ENCODE results near the gene TYMP. TPM values are rescaled to one million over a fixed set of nuclear protein-coding genes. Genes with fewer than 3 reads are reported as not detected.
A peak's percentile ranks its signal among the peaks of the same experiment; 100 is the strongest.

Gene TYMP
- total RNA-seq, 2 experiments from 2014 or later = 86.3 to 94.5 TPM

DNA sequence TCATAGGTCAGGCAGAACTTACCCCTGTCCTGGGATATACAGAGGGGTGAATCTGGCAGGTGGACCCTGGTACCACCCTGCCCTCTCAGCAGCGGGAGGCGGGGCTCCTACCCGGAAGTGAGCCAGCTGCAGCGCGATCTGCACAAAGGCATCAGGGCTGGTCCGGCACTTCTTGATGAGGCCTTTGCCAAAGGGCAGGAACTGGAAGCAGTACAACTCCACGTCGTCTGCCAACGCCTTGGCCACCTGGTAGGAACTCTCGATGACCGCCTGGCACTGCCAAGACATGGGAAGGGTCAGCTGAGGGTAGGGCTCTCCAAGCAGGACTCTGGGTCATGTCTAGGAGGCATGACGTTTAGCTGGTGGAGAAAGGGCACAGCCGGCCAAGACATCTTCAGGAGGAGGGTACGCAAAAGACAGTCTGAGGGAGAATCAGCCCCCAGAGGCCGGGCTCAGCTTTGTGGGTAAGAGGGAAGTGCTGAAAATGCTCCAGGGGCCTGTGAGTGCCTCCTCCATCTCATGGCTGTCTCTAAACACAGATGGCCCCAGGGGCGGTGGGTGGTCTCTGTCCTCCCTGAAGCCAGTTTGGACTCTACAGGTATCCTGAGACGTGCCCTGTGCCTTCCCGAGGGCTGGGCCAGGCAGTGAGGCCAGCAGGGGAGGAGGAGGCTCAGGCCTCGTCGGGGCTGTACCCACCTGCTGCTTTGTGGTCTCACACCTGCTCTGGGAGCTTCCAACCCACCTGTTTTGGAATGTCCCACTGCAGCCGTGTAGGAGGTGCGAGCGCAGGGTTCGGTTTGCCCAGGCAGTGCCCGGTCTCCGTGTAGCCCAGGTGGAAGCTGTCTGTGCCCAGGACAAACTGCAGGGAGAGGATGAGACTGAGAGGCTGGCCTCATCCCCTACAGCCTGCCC is 41.7 kb upstream of the TYMP start:
- Mint-ChIP-seq H3K27me3 (no peaks in the 10 kb centered on the region), H3K4me1 (no peaks in the 10 kb centered on the region), H3K27ac (no peak overlapping the region), H3K36me3 (peaks cover 26% of the 10 kb centered on the region), H3K9me3 (no peaks in the 10 kb centered on the region), H3K4me3 (no peak overlapping the region)
- DNase-seq (no peak), ATAC-seq (ENCODE audit: low read depth) (no peak)
- POLR2A ChIA-PET = interaction anchor here (1.2 to 2.1 kb wide), 4 partner anchors 9 to 64 kb away, joined by 3 to 10 read pairs (median 6); partner anchors contain the start of genes KLHDC7B, LMF2, NCAPH2 and SCO2

- H3K27ac Mint-ChIP-seq = no peak overlapping the region
- POLR2A ChIA-PET = interaction anchor here (1.9 kb wide), 1 partner anchor 8 kb away, joined by 10 read pairs; the partner anchor contains the start of gene SYCE3
- DNase-seq (no peak), ATAC-seq (ENCODE audit: low read depth) (no peak)
- H3K4me3 Mint-ChIP-seq = no peak overlapping the region
- H3K9me3 Mint-ChIP-seq = no peaks in the 10 kb centered on the region
- no peaks in the 10 kb centered on the region for H3K4me1 Mint-ChIP-seq
- no peaks in the 10 kb centered on the region for H3K27me3 Mint-ChIP-seq
- peaks cover 20% of the 10 kb centered on the region for H3K36me3 Mint-ChIP-seq
Measured at GRCh38 chr22:50570861-50571260, 41.0 kb upstream of the TYMP start.

DNA sequence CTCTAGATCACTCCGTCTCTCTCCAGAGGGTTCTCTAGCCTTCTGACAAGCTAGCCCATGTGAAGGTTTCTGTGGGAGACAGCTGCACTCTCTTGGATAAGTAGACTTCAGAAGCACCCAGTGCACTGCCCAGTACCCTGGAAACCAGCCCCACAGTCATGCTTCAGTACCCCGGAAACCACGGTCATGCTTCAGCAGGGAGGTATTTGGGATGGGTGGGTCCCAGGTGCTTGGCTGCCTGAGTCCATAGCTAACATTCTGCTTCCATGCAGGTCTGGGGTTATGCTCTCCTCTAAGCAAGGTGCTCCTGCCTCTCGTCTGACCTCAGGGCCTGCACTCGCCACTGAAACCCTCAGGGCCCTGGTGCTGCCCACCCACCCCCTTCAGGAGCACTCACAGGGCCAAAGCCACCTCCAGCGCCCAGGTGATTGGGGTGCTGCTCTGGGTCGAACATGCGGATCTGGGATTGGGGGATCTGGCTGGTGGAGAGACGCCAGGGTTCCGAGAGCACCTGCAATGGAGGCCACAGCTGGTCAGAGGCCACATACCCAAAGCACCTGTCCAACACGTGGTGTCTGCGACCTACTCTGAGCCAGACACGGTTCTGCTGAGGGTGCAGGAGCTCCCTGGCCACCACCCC is 40.2 kb upstream of the TYMP start:
- peaks cover 20% of the 10 kb centered on the region for H3K36me3 Mint-ChIP-seq
- POLR2A ChIA-PET = interaction anchor here (1.6 kb wide), 1 partner anchor 44 kb away, joined by 4 read pairs; the partner anchor contains the start of gene SCO2
- no peak for DNase-seq

GRCh38 chr22:50569041-50569459 is 39.2 kb upstream of the TYMP start:
- POLR2A ChIA-PET = interaction anchor here (1.6 kb wide), 1 partner anchor 43 kb away, joined by 4 read pairs; the partner anchor contains the start of gene SCO2
- H3K27me3 Mint-ChIP-seq = no peaks in the 10 kb centered on the region

More for the DNA sequence above, 40.2 kb upstream of the TYMP start:
- H3K9me3 Mint-ChIP-seq = no peaks in the 10 kb centered on the region
- ATAC-seq (ENCODE audit: low read depth) = no peak
- no peak overlapping the region for H3K27ac Mint-ChIP-seq
- H3K4me3 Mint-ChIP-seq = no peak overlapping the region
- no peaks in the 10 kb centered on the region for H3K4me1 Mint-ChIP-seq
- no peaks in the 10 kb centered on the region for H3K27me3 Mint-ChIP-seq

GRCh38 chr22:50568626-50569025 is 38.8 kb upstream of the TYMP start:
- H3K4me3 Mint-ChIP-seq = no peak overlapping the region

More at GRCh38 chr22:50569041-50569459, 39.2 kb upstream of the TYMP start:
- ATAC-seq (ENCODE audit: low read depth) (no peak), DNase-seq (no peak)
- peaks cover 2% of the 10 kb centered on the region for H3K4me1 Mint-ChIP-seq
- no peak overlapping the region for H3K4me3 Mint-ChIP-seq
- peaks cover 20% of the 10 kb centered on the region for H3K36me3 Mint-ChIP-seq
- no peak overlapping the region for H3K27ac Mint-ChIP-seq
- no peaks in the 10 kb centered on the region for H3K9me3 Mint-ChIP-seq

GRCh38 chr22:50567721-50568252 is 38.0 kb upstream of the TYMP start:
- H3K9me3 Mint-ChIP-seq = no peaks in the 10 kb centered on the region
- H3K4me1 Mint-ChIP-seq = peaks cover 9% of the 10 kb centered on the region
- H3K27ac Mint-ChIP-seq = no peak overlapping the region
- no peak overlapping the region for H3K4me3 Mint-ChIP-seq
- POLR2A ChIA-PET = no interaction called here
- ATAC-seq (ENCODE audit: low read depth) (no peak), DNase-seq (no peak)
- H3K27me3 Mint-ChIP-seq = peaks cover 11% of the 10 kb centered on the region
- peaks cover 18% of the 10 kb centered on the region for H3K36me3 Mint-ChIP-seq

More at GRCh38 chr22:50568626-50569025, 38.8 kb upstream of the TYMP start:
- H3K4me1 Mint-ChIP-seq = peaks cover 2% of the 10 kb centered on the region
- DNase-seq (no peak), ATAC-seq (ENCODE audit: low read depth) (no peak)
- POLR2A ChIA-PET = interaction anchor here (1.6 kb wide), 1 partner anchor 43 kb away, joined by 4 read pairs; the partner anchor contains the start of gene SCO2
- H3K36me3 Mint-ChIP-seq = peaks cover 20% of the 10 kb centered on the region
- H3K9me3 Mint-ChIP-seq = no peaks in the 10 kb centered on the region
- peaks cover 3% of the 10 kb centered on the region for H3K27me3 Mint-ChIP-seq
- no peak overlapping the region for H3K27ac Mint-ChIP-seq

- H3K9me3 Mint-ChIP-seq = no peaks in the 10 kb centered on the region
- H3K27ac Mint-ChIP-seq = no peak overlapping the region
- H3K4me1 Mint-ChIP-seq = peaks cover 14% of the 10 kb centered on the region
- DNase-seq = no peak
- H3K4me3 Mint-ChIP-seq = no peak overlapping the region
- POLR2A ChIA-PET = interaction anchor here (0.8 to 5.1 kb wide), 10 partner anchors 11 to 57 kb away, joined by 3 to 127 read pairs (median 14); partner anchors contain the start of genes CHKB, CPT1B, LMF2 and NCAPH2
- H3K27me3 Mint-ChIP-seq = peaks cover 13% of the 10 kb centered on the region
- ATAC-seq (ENCODE audit: low read depth) = no peak
- peaks cover 3% of the 10 kb centered on the region for H3K36me3 Mint-ChIP-seq
Measured at GRCh38 chr22:50564289-50564688, 34.5 kb upstream of the TYMP start.

DNA sequence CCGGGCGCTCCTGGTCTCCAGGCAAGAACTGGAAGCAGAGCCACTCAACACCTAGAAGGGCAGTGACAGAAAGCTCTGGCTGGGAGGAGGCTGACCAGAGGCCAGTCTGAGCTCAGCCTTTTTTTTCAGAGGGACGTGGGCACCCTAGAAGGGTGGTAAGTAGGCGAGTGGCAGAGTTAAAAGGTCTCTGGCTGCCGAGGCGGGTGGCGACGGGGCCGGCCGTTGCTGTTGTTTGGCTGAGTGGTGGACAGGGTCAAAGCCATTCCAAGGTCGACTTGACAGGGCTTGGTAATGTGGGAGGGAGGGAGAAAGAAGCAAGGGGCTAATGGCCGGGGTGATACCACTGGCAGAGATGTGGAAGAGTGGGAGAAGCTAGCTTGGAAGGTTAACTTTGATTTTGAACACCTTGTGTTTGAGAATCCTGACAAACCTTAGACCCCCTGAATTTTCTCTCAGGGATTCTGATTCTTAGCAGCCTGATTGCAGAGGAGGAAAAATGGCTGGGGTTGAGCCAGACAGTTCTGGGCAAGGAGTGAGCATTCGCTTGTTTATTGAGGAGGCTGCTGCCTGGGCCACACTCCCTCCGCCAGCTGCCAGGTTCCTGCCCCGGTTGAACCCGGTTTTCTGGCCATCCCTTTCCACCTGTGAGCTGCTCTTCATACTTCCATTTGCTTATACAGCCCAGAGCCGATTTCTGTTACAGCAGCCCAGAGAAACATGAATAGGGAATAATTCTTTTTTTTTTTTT is 33.8 kb upstream of the TYMP start:
- Mint-ChIP-seq H3K27ac (peak overlapping the region; percentile 69), H3K36me3 (peaks cover 3% of the 10 kb centered on the region), H3K9me3 (no peaks in the 10 kb centered on the region), H3K4me3 (peak overlapping the region; percentile 92), H3K27me3 (peaks cover 17% of the 10 kb centered on the region), H3K4me1 (peaks cover 14% of the 10 kb centered on the region)
- POLR2A ChIA-PET = interaction anchor here (0.9 to 5.1 kb wide), 15 partner anchors 8 to 94 kb away, joined by 3 to 127 read pairs (median 9); partner anchors contain the start of genes CHKB, CPT1B, KLHDC7B and LMF2
- ATAC-seq (ENCODE audit: low read depth) = no peak
- DNase-seq = no peak

GRCh38 chr22:50562523-50563412 is 33.0 kb upstream of the TYMP start, which contains the start of gene SYCE3:
TSS of gene SYCE3 (minus strand) at chr22:50562919. CDS start at chr22:50556405, 6,514 bp downstream.
- POLR2A ChIA-PET = interaction anchor here (0.9 to 5.1 kb wide), 17 partner anchors 9 to 93 kb away, joined by 3 to 127 read pairs (median 6); partner anchors contain the start of genes CHKB, CPT1B, KLHDC7B and LMF2
- Mint-ChIP-seq H3K9me3 (no peaks in the 10 kb centered on the region), H3K27ac (peak within 1 kb of the TSS; percentile 91), H3K36me3 (peaks cover 1% of the 10 kb centered on the region), H3K4me3 (peak within 1 kb of the TSS; percentile 92), H3K27me3 (peaks cover 17% of the 10 kb centered on the region), H3K4me1 (peaks cover 14% of the 10 kb centered on the region)
- ATAC-seq (ENCODE audit: low read depth) (peak; percentile 92), DNase-seq (peak; percentile 99)

GRCh38 chr22:50561401-50562358 is 31.9 kb upstream of the TYMP start:
- POLR2A ChIA-PET = interaction anchor here (0.6 to 2.0 kb wide), 4 partner anchors 14 to 51 kb away, joined by 3 to 7 read pairs (median 4); partner anchors contain the start of gene SCO2
- H3K4me1 Mint-ChIP-seq = peaks cover 14% of the 10 kb centered on the region

More at GRCh38 chr22:50561401-50562358, 31.9 kb upstream of the TYMP start:
- ATAC-seq (ENCODE audit: low read depth) = no peak
- Mint-ChIP-seq H3K27ac (peak overlapping the region; percentile 91), H3K9me3 (no peaks in the 10 kb centered on the region), H3K36me3 (no peaks in the 10 kb centered on the region), H3K27me3 (peaks cover 17% of the 10 kb centered on the region), H3K4me3 (peak overlapping the region; percentile 66)
- no peak for DNase-seq
